ENCODE results near the gene KRTAP5-1. TPM values are rescaled to one million over a fixed set of nuclear protein-coding genes. Genes with fewer than 3 reads are reported as not detected.
A peak's percentile ranks its signal among the peaks of the same experiment; 100 is the strongest.

Gene KRTAP5-1
- total RNA-seq, 2 donors from 2014 or later, result not detected

DNA sequence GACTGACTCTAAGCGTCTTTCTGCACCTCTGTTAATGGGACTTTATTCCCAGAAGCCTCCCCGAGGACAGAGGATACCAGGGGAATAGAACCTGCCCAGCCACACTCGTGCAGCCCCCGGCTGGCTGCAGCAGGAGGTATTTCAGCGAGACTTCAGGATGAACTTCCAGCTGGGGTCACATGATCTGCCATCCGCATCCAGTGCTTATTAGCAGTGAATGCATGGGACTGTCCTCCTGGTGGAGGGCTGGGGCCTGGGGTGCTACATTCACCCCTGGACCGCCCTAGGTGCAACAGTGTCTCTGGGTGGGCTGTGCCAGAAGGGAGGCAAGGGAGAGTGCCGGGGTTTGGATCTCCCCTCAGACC is 14.6 kb downstream of the KRTAP5-1 start:
- Histone ChIP-seq H3K9me3 (no peaks in the 10 kb centered on the region), H3K4me1 (peaks cover 0 to 69% of the 10 kb centered on the region in 2 donors), H3K27me3 (no peaks in the 10 kb centered on the region), H3K36me3 (peaks cover under 1% of the 10 kb centered on the region), H3K4me3 (peak overlapping the region in 1 of 2 donors; percentile 72), H3K27ac (peak overlapping the region; percentile 88 to 93)
- TF ChIP-seq, protein P1, sequence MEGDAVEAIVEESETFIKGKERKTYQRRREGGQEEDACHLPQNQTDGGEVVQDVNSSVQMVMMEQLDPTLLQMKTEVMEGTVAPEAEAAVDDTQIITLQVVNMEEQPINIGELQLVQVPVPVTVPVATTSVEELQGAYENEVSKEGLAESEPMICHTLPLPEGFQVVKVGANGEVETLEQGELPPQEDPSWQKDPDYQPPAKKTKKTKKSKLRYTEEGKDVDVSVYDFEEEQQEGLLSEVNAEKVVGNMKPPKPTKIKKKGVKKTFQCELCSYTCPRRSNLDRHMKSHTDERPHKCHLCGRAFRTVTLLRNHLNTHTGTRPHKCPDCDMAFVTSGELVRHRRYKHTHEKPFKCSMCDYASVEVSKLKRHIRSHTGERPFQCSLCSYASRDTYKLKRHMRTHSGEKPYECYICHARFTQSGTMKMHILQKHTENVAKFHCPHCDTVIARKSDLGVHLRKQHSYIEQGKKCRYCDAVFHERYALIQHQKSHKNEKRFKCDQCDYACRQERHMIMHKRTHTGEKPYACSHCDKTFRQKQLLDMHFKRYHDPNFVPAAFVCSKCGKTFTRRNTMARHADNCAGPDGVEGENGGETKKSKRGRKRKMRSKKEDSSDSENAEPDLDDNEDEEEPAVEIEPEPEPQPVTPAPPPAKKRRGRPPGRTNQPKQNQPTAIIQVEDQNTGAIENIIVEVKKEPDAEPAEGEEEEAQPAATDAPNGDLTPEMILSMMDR (IDR thresholded peaks at IDR 0.05), result no peak
- no peak for DNase-seq (ENCODE audit: low spot score)

DNA sequence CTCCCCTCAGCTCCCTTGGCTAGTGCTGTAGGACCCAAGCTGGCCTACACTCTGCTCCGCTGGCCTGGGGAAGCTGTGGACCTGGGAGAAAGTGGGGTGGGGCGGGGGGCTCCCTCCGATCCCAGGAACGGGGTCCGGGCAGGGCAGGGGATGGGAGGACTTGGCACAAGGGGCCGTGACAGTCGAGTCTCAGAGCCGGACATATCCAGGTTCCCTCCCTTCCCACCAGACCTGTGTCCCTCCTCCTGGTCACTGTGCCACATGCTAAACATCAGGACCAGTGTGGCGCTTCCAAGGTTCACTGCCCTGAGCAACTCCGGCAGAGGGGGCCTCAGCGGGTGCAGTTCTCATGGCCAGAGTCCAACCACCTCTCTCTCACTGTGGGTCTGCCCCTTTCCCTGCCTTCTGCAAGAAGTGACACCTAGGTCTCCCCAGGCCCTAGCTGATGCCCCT is 15.1 kb downstream of the KRTAP5-1 start:
- no peaks in the 10 kb centered on the region for H3K27me3 ChIP-seq
- peak overlapping the region; percentile 88 to 93 for H3K27ac ChIP-seq
- no peaks in the 10 kb centered on the region for H3K9me3 ChIP-seq
- TF ChIP-seq, protein P1 (IDR thresholded peaks at IDR 0.05), result no peak
- H3K4me3 ChIP-seq, result no peak overlapping the region
- DNase-seq (ENCODE audit: low spot score), result no peak
- peaks cover 0 to 74% of the 10 kb centered on the region in 2 donors for H3K4me1 ChIP-seq
- peaks cover 5% of the 10 kb centered on the region for H3K36me3 ChIP-seq

DNA sequence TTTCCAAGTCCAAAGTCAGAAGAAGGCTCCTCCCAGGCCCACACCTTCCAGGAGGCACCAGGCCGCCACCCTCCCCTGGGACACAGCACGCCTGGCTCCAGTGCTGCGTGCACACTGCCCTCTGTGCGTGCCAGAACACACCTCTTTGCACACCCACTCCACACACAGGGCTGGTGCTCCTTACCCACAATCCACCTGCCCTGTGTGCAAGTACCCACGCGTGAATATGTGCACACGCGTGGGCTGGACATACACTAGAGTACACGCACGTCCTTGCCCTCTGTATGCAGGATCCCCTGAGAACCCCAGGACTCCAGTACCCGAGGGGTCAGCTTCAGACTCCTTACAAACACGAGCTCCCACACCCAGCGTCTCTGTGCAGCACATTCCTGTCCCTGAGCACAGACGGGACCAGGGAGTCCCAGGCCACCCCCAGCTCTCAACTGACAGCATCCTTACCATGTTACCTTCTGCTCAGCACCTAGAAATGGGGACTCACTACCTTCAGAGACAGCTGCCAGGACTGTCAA is 15.8 kb downstream of the KRTAP5-1 start:
- H3K27me3 ChIP-seq, result no peaks in the 10 kb centered on the region
- no peak overlapping the region for H3K4me3 ChIP-seq
- no peak for DNase-seq (ENCODE audit: low spot score)
- H3K4me1 ChIP-seq, result peaks cover 0 to 78% of the 10 kb centered on the region in 2 donors
- H3K27ac ChIP-seq, result peak overlapping the region in 1 of 2 donors; percentile 88
- peaks cover 6% of the 10 kb centered on the region for H3K36me3 ChIP-seq
- no peaks in the 10 kb centered on the region for H3K9me3 ChIP-seq
- TF ChIP-seq, protein P1 (IDR thresholded peaks at IDR 0.05), result no peak

DNA sequence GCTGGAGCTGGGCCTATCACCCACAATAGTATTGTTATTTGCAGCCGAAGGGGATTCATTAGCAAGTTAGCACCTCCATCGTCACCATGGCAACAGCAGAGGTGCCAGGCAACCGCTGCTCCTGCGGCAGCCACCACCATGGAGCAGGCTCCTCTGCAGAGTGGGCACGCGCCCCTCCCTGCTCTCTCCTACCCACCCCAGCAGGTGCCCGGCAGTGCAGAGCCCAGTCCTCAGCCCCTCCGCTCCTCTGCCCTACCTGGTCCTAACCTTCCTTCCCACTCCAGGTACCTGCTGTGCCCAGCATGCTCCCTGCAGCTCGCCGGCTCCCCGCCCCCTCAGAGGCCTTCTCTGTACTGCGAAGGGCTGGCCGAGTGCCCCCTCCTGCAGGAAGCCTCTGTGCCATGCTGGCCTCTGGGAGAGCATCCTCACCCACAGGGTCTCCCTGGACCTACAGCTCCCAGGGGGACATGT is 16.6 kb downstream of the KRTAP5-1 start:
- DNase-seq (ENCODE audit: low spot score), result no peak
- TF ChIP-seq, protein P1 (IDR thresholded peaks at IDR 0.05), result no peak
- Histone ChIP-seq H3K36me3 (peaks cover 12% of the 10 kb centered on the region), H3K4me3 (no peak overlapping the region), H3K9me3 (no peaks in the 10 kb centered on the region), H3K27me3 (no peaks in the 10 kb centered on the region), H3K27ac (peak overlapping the region in 1 of 2 donors; percentile 53), H3K4me1 (peaks cover 0 to 74% of the 10 kb centered on the region in 2 donors)

DNA sequence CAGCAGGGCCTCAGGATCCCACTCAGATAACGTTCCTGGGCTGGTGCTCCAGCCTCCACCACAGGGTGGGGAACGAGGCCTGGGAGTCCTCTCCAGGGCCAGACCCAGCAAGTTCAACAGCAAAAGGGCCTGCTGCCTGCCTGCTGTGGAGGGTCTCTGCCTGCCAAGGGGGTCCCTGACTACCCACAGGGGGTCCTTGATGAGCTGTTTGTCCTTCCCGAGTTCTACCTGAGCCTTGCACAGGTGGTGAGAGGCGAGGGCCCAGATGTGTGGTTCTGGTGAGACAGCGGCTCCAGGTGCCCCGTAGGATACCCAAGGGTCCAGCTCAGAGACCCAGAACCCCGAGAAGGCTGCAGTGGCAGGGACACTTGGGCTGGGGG is 17.4 kb downstream of the KRTAP5-1 start:
- Histone ChIP-seq H3K9me3 (no peaks in the 10 kb centered on the region), H3K27ac (peak overlapping the region in 1 of 2 donors; percentile 53), H3K4me1 (peaks cover 0 to 66% of the 10 kb centered on the region in 2 donors)

More for the DNA sequence above, 17.4 kb downstream of the KRTAP5-1 start:
- H3K27me3 ChIP-seq, result no peaks in the 10 kb centered on the region
- peaks cover 19% of the 10 kb centered on the region for H3K36me3 ChIP-seq
- TF ChIP-seq, protein P1 (IDR thresholded peaks at IDR 0.05), result no peak
- no peak for DNase-seq (ENCODE audit: low spot score)
- no peak overlapping the region for H3K4me3 ChIP-seq
